HG03103 (cell line): ENCODE results near the gene PTPN13.

ENCODE experiments used
- ATAC-seq: cut with Tn5 transposase; IDR thresholded peaks from one replicate; pipeline ENCODE4 v1.9.1; 2021; ENCODE audit warnings: low read depth; ENCODE audit not compliant: unreplicated experiment

Gene PTPN13

GRCh38 chr4:86848732-86849619 is 254.9 kb downstream of the PTPN13 start, which contains the start of gene SLC10A6:
TSS of gene SLC10A6 (minus strand) at chr4:86849384. CDS start at chr4:86849115, 269 bp downstream.
- no peak for ATAC-seq

DNA sequence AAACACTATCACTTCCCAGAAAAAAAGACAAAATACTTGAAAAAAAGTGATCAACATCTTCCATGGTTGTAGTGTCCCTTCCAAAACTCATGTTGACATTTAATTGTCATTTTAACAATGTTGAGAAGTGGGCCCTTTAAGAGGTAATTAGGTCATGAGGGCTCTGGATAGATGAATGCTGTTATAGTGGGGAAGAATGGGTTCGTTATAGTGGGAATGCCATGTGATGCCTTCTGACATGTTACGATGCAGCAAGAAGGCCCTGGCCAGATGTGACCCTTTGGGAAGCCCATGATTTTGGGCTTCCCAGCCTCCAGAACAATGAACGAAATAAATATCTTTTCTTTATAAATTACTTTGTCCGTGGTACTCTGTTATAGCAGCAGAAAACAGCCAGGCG is 259.1 kb downstream of the PTPN13 start:
- no peak for ATAC-seq

DNA sequence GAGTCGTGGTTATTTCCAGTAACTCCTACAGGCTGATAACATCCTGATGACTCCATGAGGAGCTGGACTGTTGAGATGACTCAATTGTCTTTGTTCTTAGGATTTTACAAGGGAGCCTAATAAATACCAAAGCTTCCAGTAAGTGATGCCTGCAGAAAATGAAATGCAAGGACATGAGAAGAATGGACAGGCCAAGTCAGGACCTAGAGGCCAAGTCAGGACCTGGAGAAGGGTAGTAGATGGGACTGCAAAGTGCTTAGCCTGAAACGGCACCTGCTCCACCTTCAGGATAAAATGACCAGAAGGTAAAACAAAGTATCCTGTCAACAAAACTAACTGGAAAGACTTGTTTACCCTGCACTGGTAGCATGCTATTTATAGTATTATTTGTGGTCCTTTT is 261.5 kb downstream of the PTPN13 start:
- no peak for ATAC-seq

DNA sequence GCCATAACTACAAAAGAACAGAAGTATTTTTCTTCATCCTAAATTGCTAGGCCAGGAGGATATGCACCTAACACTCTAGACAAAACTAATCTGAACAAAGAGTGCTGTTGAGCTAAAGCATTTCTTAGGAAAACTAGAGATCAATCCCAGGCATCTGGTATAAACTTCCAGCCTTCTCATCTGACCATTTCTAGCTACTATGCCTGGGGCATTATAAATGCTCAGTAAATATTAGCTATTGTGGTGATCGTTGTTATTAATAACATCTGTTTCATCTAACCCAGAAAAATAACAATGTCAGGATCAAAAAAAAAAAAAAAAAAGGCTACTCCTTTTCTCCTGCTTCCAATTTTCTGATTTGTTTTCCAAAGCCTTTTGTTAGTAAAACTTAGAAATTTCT is 262.8 kb downstream of the PTPN13 start:
- ATAC-seq = no peak

DNA sequence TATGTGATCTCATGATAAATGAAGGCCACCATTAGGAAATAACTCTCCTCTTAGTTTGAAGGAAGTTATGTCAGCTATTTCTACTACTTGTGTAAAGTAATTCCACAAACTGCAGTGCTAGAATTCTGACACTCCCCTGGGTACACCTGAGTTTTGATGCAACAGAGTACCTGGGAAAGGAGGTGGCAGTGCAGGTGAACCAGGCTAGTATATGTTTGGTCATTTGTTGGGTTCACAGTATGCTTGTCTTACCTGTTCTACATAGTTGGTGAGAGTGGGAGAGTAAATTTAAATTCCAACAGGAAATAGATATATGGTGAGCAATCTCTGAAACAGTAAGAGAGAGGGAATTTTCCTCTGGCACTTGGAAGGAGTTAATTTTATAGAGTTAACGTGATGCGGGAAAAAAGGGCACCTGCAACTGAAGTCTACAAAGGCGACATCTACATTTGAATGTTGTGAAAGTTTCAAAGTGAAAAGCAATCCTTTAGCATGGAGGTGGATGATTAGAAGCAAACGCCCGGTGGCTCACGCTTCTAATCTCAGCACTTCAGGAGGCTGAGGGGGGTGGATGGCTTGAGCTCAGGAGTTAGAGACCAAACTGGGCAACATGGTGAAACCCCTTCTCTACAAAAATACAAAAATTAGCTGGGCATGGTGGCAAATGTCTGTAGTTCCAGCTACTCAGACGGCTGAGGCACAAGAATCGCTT is 263.4 kb downstream of the PTPN13 start:
- no peak for ATAC-seq
